Measurements from ENCODE around the gene CXCL17.

GRCh38 chr19:42428676-42429075 is 14.1 kb downstream of the CXCL17 start:
- TF ChIP-seq EP300 (IDR thresholded peaks at IDR 0.05) (no peak), CTCF (IDR thresholded peaks at IDR 0.05) (no peak), POLR2A (IDR thresholded peaks at IDR 0.05) (no peak)

Measured in sigmoid colon (tissue), 4 donors.